MG63 (cell line): ENCODE results near the gene RNF150. TPM values are rescaled to one million over a fixed set of nuclear protein-coding genes. Genes with fewer than 3 reads are reported as not detected.
A peak's percentile ranks its signal among the peaks of the same experiment; 100 is the strongest.
"Not testable (repeated sequence)": the region's sequence is repeated elsewhere in the genome, so short reads cannot be mapped to it uniquely, and the experiment has no call there.

Source experiments
- DNase-seq: peaks from one replicate; pipeline ENCODE4 v3.0.0-alpha.2; 2020
- H3K27me3 ChIP-seq: fragments of 250-450 bp; sonication (Bioruptor Pico); 2 replicates; pipeline ENCODE4 v1.5.1; 2020; ENCODE audit warnings: mild to moderate bottlenecking, moderate library complexity
- H3K36me3 ChIP-seq: fragments of 250-450 bp; sonication (Bioruptor Pico); 2 replicates; pipeline ENCODE4 v1.5.1; 2020; ENCODE audit warnings: mild to moderate bottlenecking, moderate library complexity
- H3K4me3 ChIP-seq: fragments of 250-450 bp; sonication (Bioruptor Pico); 2 replicates; pipeline ENCODE4 v1.5.1; 2020; ENCODE audit warnings: mild to moderate bottlenecking, moderate library complexity
- H3K9me3 ChIP-seq: fragments of 250-450 bp; sonication (Bioruptor Pico); 2 replicates; pipeline ENCODE4 v1.5.1; 2020; ENCODE audit warnings: mild to moderate bottlenecking, moderate library complexity
- total RNA-seq: library from RNA; depleted of rRNA; stranded (reverse); fragments of >200 nt; shearing (Covaris generic); gene quantifications from 2 replicates; pipeline ENCODE4 v1.2.3, GENCODE V29; 2014; ENCODE audit warnings: low replicate concordance; rRNA removed

RNF150 gene
- 7.4 and 9.1 TPM in 2 replicates for total RNA-seq

- no peaks in the 10 kb centered on the region; the same call in 1 of the 2 replicates for H3K36me3 ChIP-seq
- peak within 1 kb of the TSS; percentile 75 for H3K4me3 ChIP-seq
- DNase-seq: peak; percentile 72
- no peaks in the 10 kb centered on the region for H3K27me3 ChIP-seq
- no peaks in the 10 kb centered on the region for H3K9me3 ChIP-seq
Observed at GRCh38 chr4:141133146-141133998, at the start of gene RNF150. Gene RNF150 (minus strand): TSS chr4:141133469.

GRCh38 chr4:141180991-141181761 lies 47.9 kb upstream of the RNF150 start:
- Histone ChIP-seq H3K4me3 (no peak overlapping the region), H3K36me3 (no peaks in the 10 kb centered on the region), H3K27me3 (no peaks in the 10 kb centered on the region), H3K9me3 (no peaks in the 10 kb centered on the region)
- DNase-seq: no peak

- no peak for DNase-seq
- H3K27me3 ChIP-seq: no peaks in the 10 kb centered on the region
- H3K9me3 ChIP-seq: no peaks in the 10 kb centered on the region
- H3K4me3 ChIP-seq: no peak overlapping the region
- H3K36me3 ChIP-seq: no peaks in the 10 kb centered on the region
Observed at GRCh38 chr4:141179474-141180373, 46.5 kb upstream of the RNF150 start.

GRCh38 chr4:141177171-141177570 lies 43.9 kb upstream of the RNF150 start:
- no peak overlapping the region for H3K4me3 ChIP-seq
- no peaks in the 10 kb centered on the region for H3K9me3 ChIP-seq
- no peaks in the 10 kb centered on the region for H3K27me3 ChIP-seq
- H3K36me3 ChIP-seq: no peaks in the 10 kb centered on the region
- no peak for DNase-seq

GRCh38 chr4:141174457-141174856 lies 41.2 kb upstream of the RNF150 start:
- DNase-seq: no peak
- Histone ChIP-seq H3K36me3 (no peaks in the 10 kb centered on the region), H3K4me3 (no peak overlapping the region), H3K27me3 (no peaks in the 10 kb centered on the region), H3K9me3 (no peaks in the 10 kb centered on the region)

GRCh38 chr4:141170671-141171070 lies 37.4 kb upstream of the RNF150 start:
- Histone ChIP-seq H3K4me3 (no peak overlapping the region), H3K9me3 (no peaks in the 10 kb centered on the region), H3K36me3 (no peaks in the 10 kb centered on the region), H3K27me3 (no peaks in the 10 kb centered on the region)
- DNase-seq: no peak

GRCh38 chr4:141169391-141169790 lies 36.1 kb upstream of the RNF150 start:
- Histone ChIP-seq H3K4me3 (no peak overlapping the region), H3K36me3 (no peaks in the 10 kb centered on the region)

GRCh38 chr4:141165001-141165400 lies 31.7 kb upstream of the RNF150 start:
- DNase-seq, H3K27me3 ChIP-seq, H3K9me3 ChIP-seq, H3K36me3 ChIP-seq, H3K4me3 ChIP-seq: not testable (repeated sequence)

More at GRCh38 chr4:141169391-141169790, 36.1 kb upstream of the RNF150 start:
- no peak for DNase-seq
- Histone ChIP-seq H3K27me3 (no peaks in the 10 kb centered on the region), H3K9me3 (no peaks in the 10 kb centered on the region)

GRCh38 chr4:141159027-141159426 lies 25.8 kb upstream of the RNF150 start:
- Histone ChIP-seq H3K4me3 (no peak overlapping the region), H3K9me3 (no peaks in the 10 kb centered on the region), H3K27me3 (no peaks in the 10 kb centered on the region), H3K36me3 (no peaks in the 10 kb centered on the region)
- no peak for DNase-seq

GRCh38 chr4:141158219-141158618 lies 24.9 kb upstream of the RNF150 start:
- DNase-seq: no peak
- Histone ChIP-seq H3K4me3 (no peak overlapping the region), H3K9me3 (no peaks in the 10 kb centered on the region), H3K27me3 (no peaks in the 10 kb centered on the region), H3K36me3 (no peaks in the 10 kb centered on the region)

GRCh38 chr4:141155586-141155985 lies 22.3 kb upstream of the RNF150 start:
- H3K36me3 ChIP-seq: no peaks in the 10 kb centered on the region
- H3K27me3 ChIP-seq: no peaks in the 10 kb centered on the region
- no peak for DNase-seq
- H3K4me3 ChIP-seq: no peak overlapping the region
- no peaks in the 10 kb centered on the region for H3K9me3 ChIP-seq

GRCh38 chr4:141154725-141155124 lies 21.5 kb upstream of the RNF150 start:
- no peak for DNase-seq
- H3K36me3 ChIP-seq: no peaks in the 10 kb centered on the region
- no peaks in the 10 kb centered on the region for H3K9me3 ChIP-seq
- H3K27me3 ChIP-seq: no peaks in the 10 kb centered on the region
- H3K4me3 ChIP-seq: no peak overlapping the region

GRCh38 chr4:141153751-141154510 lies 20.7 kb upstream of the RNF150 start:
- H3K27me3 ChIP-seq: no peaks in the 10 kb centered on the region
- no peaks in the 10 kb centered on the region for H3K36me3 ChIP-seq
- no peak for DNase-seq
- H3K4me3 ChIP-seq: no peak overlapping the region
- H3K9me3 ChIP-seq: no peaks in the 10 kb centered on the region

GRCh38 chr4:141144207-141144606 lies 10.9 kb upstream of the RNF150 start:
- no peak overlapping the region for H3K4me3 ChIP-seq
- H3K9me3 ChIP-seq: no peaks in the 10 kb centered on the region
- no peak for DNase-seq
- no peaks in the 10 kb centered on the region for H3K27me3 ChIP-seq
- no peaks in the 10 kb centered on the region for H3K36me3 ChIP-seq

GRCh38 chr4:141142423-141142822 lies 9.2 kb upstream of the RNF150 start:
- Histone ChIP-seq H3K4me3 (no peak overlapping the region), H3K9me3 (no peaks in the 10 kb centered on the region), H3K36me3 (no peaks in the 10 kb centered on the region), H3K27me3 (no peaks in the 10 kb centered on the region)
- DNase-seq: no peak
